GM19023 (cell line): Measurements from ENCODE around the gene FAM3B.
A peak's percentile ranks its signal among the peaks of the same experiment; 100 is the strongest.
"Not testable (repeated sequence)": the region's sequence is repeated elsewhere in the genome, so short reads cannot be mapped to it uniquely, and the experiment has no call there.

Experiments
- ATAC-seq: cut with Tn5 transposase; IDR thresholded peaks from one replicate; pipeline ENCODE4 v1.9.1; 2021; ENCODE audit warnings: mild to moderate bottlenecking, moderate library complexity; ENCODE audit not compliant: unreplicated experiment

The FAM3B gene

DNA sequence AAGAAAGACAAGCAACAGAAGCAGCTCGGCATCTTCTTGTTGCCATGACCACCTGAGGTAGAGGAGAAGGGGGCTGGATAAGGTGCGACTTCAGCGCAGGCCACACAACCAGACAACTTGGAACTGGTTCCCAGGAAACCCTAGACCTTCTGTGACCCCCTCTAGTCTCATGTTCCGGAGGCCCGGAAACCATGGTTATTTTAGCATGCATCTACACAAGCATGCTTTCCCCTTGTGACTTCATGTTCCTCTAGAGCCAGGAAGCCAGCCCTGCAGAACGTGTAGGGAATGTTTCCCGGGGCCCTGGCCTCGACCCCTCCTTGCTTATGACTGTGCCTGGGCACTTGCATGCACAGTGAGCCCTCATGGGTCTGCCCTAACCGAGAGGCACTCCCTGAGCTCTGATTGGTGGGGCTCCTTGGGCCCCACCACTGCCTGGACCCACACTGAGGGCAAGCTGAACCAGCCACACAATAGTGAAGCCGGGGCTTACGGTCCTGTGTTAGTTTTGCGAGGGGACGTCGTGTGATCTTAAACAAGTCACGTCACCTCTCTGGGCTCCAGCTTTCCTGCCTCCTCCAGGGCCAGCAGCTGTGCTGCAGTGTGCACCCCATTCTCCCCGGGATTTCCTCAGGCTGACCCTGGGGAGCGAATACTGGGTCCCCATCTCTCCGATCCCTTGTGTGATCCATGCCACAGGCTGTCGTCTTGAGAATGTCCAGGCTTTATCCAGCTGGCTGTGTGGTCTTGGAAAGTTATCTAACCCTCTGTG lies 33.2 kb downstream of the FAM3B start:
- ATAC-seq = no peak

DNA sequence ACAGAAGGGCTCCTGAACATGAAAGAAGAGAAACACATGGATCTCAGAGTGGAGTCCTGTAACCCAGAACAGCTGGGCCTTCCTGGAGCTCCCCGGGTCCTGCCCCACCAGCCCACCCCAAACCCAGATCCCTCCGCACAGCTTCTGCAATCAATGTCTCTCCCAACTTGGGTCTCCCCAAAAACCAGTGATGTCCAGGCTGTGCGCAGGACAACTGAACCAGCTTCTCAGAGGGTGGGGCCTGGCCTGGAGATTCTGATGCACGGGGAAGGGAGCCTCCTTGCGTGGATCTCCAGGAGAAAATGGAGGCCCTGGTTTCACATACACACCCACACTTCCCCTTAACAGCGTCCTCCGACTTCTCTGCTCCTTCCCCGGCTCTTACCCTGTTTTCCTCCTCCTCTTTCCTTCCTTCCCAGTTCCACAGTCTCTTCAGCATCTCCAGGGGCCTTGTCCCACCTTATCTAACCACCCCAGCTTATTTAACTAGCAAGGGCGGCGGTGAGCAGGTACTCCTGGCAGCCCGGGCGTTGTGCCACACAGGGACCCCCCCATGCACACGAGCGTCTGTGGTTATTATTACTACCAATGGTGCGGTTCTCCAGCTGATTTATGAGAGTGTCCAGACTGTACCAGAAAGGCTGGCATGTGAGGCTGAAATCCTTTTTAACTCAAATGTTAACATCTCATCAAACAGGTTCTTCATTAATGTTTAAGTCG lies 34.0 kb downstream of the FAM3B start:
- ATAC-seq = no peak

DNA sequence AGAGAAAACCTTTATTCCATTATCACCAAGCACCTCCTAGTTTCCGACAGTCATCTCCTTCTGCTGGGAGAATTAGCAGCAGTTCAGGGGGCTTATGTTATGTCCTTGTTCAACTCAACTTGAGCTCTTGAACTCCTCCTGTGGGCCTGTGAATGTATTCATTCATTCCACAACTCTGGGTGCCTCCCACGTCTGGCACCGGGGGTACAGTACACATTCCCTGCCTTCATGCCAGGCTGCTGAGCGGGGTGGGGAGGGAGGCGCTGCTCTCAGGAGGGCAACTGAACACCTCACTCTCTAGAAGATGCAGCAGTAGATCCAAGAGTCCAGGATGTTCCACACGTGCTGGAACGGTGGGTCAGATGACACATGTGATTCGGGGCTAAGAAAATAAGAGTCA lies 40.9 kb downstream of the FAM3B start:
- no peak for ATAC-seq

DNA sequence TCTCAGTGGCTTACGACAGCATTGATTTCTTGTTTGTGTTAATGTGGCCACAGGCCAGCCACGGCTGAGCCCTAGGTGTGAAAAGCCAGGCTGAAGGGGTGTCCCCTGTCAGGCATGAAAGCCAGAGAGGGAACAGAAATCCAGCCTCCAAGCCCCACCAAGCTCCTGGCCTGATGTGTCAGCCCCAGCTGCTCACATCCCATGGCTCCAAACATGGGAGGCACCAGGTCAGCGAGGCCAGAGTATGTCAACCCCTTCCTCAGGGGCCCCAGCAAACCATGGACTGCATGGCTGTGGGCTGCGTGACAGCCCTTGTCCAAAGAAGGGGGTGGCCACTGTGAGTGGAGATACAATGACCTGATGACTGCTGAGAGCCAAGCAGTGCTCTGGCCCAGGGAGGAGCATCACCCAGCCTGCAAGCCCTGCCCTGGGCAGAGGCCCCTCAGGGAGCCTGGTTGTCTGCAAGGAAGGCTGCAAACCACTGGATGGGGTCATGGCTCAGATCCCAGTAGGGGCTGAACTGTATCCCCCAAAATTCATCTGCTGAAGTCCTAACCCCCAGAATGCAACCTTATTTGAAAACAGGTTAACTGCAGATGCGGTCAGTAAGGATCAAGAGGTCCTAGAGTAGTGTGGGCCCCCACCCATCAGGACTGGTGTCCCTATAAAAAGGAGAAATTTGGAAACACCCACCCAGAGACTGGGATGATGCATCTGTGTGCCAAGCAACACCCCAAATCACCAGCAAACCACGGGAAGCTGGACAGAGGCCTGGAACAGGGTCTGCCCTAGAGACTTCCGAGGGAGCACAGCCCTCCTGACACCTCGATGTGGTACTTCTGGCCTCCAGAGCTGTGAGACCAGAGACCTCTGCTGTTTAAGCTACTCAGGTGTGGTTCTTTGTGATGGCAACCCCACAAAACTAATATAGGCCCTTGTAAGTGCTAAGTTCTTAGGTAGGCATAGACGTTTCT lies 41.9 kb downstream of the FAM3B start:
- no peak for ATAC-seq

DNA sequence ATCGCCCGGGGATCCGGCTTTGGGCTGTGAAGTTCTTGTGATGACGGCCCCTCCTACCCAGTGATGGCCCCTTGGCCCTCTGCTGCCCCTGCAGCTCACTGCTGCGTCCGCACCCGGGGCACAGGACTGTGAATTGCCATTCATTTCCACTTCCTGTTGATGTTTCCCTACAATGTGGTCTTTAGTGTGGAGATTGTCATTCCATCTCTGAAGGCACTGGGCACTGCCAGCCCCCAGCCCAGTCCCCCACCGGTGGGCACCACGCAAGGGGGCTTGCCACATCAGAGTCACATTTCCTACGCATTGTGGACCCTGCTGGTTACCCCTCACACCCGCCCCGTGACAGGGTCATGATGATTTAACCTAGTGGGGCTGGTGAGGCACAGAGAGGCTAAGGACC lies 42.7 kb downstream of the FAM3B start:
- no peak for ATAC-seq

DNA sequence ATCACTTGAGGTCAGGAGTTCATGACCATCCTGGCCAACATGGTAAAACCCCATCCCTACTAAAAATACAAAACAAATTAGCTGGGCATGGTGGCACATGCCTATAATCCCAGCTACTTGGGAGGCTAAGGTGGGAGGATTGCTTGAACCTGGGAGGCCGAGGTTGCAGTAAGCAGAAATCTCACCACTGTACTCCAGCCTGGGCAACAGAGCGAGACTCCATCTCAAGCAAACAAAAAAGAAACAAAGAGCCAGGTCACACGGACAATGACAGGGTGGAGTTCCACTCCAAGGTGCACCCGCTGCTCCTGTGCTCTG lies 43.1 kb downstream of the FAM3B start:
- not testable (repeated sequence) for ATAC-seq

DNA sequence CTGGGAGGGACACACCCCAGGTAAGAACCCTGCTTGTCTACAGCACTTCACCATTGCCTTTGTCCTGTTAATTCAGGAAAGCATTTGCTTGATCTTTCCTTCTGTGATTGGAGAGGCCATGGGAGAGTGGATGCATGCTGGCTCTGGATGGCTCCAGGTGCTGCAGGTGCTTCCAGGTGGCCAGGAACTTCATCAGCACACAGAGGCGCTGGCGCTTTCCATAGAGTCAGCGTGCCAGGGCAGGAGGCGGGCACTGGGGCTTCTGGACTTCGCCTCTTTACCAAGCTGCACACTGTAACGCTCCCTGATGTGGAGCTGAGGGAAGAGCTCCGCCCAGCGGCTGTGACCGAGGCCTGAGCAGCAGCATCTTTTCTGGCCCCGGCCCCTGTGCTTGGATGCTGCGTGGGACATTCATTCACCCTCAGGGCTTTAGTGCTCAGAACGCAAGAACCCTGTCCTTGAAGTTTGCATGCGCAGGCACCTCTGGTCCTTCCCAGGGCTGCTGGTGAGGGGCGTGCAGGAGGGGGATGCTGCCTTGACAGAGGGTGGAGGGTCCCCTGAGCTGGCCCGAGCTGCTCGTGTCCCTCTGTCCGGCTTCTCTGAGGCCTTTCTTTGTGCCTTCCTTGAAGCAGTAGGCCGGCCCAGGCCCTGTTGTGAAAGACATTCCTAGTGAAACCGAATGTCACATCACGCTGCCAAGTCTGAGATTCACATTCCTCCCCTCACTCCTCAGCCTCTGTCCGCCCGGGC lies 43.6 kb downstream of the FAM3B start:
- ATAC-seq = no peak

DNA sequence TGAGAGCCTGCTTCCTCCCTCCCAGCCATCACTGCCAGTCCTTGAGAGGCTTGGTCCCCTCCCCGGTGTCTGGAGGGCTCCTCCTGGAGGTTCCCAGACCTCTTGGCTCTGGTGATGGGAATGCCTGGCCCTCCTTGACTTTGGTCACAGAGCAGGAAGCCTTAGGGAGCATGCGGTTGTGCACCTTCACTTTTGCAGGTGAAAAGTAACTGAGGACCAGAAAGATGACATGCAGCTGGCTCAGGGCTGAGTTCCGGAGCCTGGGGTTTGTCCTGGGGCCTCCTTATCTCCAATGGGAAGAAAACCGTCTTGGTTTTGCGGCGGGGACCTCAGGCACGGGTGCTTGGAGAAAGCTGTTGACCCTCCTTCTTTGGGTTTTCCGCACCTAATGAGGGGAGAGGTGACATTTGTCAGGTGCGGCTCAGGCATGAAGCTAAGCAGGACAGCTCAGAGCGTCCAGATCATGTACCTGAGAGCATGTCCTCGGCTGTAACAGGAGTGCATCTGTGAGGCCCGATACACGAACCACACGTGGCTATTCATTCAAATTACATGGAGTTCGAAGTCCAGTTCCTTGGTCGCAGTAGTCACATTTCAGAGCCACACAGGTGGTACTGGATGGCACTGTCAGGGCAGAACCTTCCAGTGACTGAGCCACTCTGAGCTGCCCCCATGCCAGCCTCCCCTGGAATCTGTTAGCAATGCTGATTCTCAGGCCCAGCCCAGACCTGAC lies 44.6 kb downstream of the FAM3B start:
- ATAC-seq = peak; percentile 15

DNA sequence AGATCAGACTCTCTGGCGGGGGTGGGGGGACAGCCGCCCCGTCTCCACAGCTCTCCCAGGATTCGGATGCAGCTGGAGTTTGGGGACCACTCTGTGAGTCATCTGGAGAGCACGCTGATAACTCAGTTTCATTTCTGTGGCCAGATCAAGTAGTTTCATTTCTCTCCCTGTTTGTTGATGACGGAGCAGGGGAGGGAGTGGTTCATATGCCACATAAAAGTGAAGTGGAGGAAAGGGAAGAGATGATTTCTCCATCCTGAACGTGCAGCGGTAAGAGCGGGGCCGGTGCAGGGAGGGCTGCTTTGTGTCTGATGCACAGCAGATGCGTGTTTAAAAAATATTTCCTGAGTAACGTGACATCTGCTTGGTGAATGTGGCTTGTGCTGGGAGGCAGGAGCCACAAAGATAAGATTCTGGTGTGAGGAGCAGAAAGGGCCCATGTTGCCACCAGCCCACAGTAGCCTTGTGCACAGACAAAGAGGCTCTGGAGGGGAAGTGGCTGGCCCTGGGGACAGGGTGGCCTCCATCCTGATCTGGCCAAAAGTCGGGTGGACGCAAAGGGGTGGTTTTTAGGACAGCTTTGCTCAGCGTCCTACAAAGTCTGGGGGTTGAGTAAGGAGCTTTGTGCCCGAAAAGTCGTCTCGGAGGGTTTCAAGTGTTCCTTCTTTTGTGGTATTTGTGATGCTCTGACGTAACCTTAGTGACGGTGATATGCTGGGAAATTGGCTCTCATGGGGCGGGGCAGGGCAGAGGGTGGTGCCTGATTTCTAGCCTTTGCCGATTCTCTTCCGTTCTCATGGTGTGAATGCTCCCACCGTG lies 45.4 kb downstream of the FAM3B start, which contains the start of gene MX2:
Gene MX2, plus strand, starts transcription at position 242 of the 819 bp plus-strand sequence. CDS start 14,880 bp downstream, outside the sequence.
- ATAC-seq = peak; percentile 59

DNA sequence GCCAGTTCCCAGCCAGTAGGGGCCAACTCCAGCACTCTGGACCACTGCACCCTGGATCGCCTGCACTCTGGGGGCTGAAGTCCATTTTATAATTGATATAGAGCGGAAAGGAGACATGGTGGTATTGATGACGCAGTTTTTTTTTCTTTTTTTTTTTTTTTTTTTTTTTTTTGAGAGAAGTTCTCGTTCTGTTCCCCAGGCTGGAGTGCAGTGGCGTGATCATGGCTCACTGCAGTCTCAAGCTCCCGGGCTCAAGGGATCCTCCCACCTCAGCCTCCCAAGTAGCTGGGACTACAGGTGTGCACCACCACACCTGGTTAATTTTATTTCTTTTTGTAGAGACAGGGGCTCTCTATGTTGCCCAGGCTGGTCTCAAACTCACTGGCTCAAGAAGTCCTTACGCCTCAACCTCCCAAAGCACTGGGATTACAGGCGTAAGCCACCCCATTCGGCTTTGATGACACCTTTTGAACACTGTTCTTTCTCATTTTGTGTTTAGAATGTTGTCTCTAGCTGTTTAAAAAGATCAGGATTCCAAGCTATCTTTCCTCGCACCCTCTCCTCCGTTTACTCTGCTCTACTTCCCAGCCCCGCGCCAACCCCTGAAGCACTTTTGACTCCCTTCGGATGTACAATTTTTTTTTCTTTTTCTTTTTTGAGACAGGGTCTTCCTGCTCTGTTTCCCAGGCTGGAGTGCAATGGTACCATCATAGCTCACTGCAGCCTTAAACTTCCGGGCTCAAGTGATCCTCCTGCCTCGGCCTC lies 46.2 kb downstream of the FAM3B start:
- ATAC-seq = no peak

DNA sequence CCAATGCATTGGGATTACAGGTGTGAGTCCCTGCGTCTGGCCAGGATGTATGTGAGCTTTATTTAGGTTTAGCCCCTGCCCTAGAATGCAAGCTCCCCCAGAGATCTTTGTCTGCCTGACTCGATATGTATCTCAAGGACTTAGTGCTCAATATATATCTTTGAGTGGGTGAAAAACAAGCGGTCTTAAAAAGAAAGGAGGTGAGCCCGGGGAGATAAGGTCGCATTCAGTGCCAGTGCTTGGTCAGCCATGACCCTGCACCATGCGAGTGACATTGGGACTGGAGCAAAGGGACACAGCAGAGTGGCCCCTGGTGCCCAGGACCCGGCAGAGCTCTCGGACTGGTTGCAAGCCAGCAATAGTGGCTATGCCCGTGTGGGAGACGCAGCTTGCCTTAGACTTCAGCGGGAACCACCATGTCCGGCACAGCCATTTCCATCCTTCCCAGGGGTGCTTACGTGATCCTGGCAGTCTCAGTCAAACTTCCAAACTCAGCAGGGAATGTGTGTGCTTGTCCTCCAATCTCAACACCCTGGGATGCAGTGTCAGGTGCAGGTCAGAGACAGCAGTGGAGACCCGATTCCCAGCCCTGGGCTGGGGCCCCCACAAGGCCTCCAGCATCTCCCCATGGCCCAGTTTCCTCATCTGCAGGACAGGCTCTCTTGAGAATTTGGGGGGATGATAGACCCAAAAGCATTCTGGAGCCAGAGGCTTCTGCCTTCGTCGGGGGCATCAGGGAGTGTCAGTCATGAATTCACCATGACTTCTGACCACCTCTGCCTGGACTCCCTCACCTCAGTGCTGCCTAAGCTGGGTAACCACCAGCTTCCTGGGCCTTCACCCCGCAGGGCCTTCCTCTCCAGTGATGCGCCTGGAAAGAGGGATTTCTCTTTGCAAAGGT lies 47.0 kb downstream of the FAM3B start:
- no peak for ATAC-seq

DNA sequence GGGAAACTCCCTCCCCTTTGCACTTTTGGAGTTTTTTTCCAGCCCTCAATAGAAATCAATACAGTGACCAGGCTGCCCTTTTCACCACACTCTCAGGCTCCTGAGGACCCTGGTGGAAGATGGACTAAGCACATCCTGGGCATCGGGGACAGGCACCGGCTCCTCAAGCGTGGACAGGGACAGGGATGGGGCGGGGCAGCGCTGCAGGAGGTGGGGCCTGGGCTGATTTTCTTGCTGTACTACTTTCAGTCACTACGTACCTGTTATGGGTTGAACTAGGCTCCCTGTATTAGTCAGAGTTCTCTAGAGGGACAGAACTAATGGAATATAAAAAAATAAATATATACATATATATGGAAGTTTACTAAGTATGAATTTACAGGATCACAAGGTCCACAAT lies 47.7 kb downstream of the FAM3B start:
- ATAC-seq = no peak

DNA sequence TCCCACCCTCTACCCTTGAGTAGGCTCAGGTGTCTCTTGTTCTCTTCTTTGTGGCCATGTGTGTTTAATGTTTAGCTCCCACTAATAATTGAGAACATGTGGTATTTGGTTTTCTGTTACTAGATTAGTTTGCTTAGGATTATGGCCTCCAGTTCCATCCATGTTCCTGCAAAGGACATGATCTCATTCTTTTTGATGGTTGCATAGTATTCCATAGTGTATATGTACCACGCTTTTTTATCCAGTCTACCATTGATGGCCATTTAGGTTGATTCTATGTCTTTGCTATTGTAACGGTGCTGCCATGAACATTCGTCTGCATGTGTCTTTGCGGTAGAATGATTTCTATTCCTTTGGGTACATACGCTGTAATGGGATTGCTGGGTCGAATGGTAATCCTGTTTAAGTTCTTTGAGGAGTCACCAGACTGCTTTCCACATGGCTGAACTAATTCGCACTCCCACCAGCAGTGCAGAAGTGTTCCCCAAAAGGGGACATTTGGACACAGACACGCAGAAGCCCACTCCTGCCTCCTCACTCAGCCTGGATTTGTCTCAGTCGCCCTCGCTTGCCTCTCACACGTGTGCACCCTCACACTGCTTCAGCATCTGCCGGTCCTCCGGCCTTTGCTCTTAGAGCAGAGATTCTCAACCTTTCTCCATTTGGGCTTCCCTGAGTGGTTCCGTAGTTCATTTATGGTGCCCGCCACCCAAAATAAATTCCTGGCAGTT lies 48.9 kb downstream of the FAM3B start:
- ATAC-seq = no peak

DNA sequence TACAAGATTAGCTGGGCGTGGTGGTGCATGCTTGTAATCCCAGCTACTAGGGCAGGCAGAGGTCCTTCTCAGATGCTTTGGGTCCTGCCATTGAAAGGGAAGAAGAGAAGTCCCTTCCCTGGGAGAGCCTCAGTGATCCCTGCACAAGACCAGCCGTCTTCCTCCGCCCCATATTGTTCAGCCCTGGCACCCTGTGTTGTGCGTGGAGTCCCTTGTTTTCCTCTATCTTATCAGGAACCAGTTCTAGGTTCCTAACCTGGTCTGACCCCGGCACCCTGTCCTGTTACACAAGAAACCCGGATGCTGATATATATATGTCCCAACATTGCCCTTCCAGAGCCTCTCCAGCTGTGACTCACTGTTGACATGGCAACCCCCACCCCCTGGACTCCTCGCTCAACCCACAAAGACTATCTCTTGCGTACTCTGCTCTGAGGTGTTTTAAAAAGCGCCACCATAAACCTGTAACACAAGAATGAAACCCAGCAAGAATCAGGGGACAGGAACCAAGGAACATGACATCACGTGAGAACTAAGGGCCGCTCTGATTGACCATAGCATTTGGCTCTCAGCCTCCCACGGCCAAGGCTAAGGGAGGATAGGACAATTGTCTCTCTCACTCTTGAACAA lies 50.0 kb downstream of the FAM3B start:
- ATAC-seq = no peak

DNA sequence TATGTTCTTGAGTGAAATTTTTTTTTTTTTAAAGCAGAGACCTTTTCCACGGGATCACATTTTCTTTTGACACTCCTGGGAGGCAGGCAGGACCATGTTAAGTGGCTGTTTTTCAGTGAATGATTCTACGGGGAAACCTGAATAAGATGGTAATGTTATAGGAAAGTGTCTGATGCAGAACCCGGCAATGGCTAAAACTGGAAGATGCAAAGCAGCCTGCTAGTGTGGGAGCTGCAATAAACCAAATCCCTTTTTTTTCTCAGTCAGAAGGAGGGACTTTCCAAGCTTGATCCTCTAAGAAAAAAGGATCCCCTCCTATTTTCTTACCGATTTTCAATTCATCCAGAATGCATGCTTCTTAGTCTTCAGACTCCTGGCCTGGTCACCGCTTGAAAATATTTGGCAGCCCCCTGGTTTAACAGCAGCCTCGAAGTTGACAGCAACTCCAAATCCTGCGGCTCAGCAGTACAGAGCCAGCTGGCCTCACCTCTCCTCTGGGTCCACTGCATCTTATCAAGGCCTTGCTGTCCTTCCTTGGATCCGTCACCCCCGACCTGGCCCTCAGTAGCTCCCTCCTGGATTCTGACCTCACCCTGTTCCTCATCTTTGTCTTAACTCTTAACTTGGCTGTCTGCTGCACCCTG lies 50.8 kb downstream of the FAM3B start:
- ATAC-seq = peak; percentile 2
